Memory B cell (primary cell): ENCODE results near the gene PWP2.
"Not testable (repeated sequence)": the region's sequence is repeated elsewhere in the genome, so short reads cannot be mapped to it uniquely, and the experiment has no call there.

Experiments used
- ATAC-seq: fragments of 150-1000 bp; cut with Tn5 transposase; 2 replicates; pipeline ENCODE4 v1.10.0; 2021; ENCODE audit warnings: low read depth, mild to moderate bottlenecking, moderate library complexity
- DNase-seq, 2 donors: peaks; one replicate each; pipeline ENCODE4 v3.0.0; 2022; ENCODE audit warnings: low spot score in 2 of 2
- H3K27ac Mint-ChIP-seq: one replicate; pipeline ENCODE4 v1.8.0; 2022; ENCODE audit warnings: mild to moderate bottlenecking, moderate library complexity, mixed read lengths
- H3K27me3 Mint-ChIP-seq: one replicate; pipeline ENCODE4 v1.8.0; 2022; ENCODE audit warnings: mixed read lengths
- H3K36me3 Mint-ChIP-seq: one replicate; pipeline ENCODE4 v1.8.0; 2022; ENCODE audit warnings: mild to moderate bottlenecking, mixed read lengths
- H3K4me1 Mint-ChIP-seq: one replicate; pipeline ENCODE4 v1.8.0; 2022; ENCODE audit warnings: mixed read lengths
- H3K4me3 Mint-ChIP-seq: one replicate; pipeline ENCODE4 v1.8.0; 2022; ENCODE audit warnings: mild to moderate bottlenecking, moderate library complexity, mixed read lengths
- H3K9me3 Mint-ChIP-seq: one replicate; pipeline ENCODE4 v1.8.0; 2022; ENCODE audit warnings: mixed read lengths

The PWP2 gene

DNA sequence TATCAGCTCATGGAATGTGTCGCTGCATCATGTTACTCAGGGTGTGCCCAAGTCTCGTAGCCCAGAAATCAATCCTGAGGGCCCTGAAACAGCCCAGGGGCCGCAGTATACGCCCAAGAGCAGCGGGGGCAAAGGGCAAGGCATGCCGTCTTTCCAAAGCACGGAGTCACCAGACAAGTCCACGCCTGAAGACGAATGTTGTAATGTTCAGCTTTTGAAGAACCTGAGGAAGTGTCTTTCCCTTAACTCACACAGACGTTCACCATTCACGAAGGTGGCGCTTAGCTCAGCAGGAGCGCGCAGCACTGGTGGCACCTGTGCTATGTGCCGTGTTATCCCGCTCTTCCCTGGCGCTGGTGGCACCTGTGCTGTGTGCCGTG lies 18.8 kb upstream of the PWP2 start:
- Mint-ChIP-seq H3K9me3 (no peaks in the 10 kb centered on the region), H3K27ac (peak overlapping the region; percentile 91), H3K27me3 (no peaks in the 10 kb centered on the region)

DNA sequence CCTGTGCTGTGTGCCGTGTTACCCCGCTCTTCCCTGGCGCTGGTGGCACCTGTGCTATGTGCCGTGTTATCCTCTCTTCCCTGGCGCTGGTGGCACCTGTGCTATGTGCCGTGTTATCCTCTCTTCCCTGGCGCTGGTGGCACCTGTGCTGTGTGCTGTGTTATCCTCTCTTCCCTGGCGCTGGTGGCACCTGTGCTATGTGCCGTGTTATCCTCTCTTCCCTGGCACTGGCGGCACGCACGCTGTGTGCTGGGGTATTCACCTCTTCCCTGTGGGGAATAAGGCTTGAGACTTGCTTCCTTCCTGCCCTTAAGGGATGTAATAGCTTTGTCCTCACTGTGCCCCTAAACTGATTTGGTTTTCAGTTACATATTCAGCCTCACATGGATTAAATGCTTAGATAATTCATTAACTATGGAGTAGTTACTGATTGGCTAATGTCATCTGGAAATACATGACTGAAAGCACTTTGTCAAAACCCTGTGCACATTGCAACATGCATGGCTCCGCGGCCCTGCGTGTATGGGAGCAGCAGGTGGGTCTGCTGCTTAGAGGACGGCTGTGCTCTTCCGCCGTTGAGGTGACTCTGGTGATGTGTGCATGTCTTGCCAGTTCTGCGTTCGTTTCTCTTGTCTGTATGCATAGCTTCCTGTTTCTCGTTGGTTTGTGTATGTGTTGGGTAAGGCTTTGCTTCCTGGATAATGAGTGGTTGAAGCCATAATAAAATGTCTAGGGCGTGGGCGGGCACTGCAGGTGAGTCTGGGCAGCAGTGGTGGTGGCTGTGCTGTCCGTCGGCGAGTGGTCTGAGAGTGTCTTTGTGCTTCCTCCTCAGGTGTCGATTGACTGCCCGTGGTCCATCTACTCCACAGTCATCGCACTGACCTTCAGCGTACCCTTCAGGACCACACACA lies 17.9 kb upstream of the PWP2 start:
- no peaks in the 10 kb centered on the region for H3K27me3 Mint-ChIP-seq
- peaks cover 29% of the 10 kb centered on the region for H3K36me3 Mint-ChIP-seq
- H3K4me3 Mint-ChIP-seq = peak overlapping the region; percentile 58
- peak overlapping the region; percentile 91 for H3K27ac Mint-ChIP-seq
- ATAC-seq (peak; percentile 82), DNase-seq (peak; percentile 32 to 42)
- H3K9me3 Mint-ChIP-seq = no peaks in the 10 kb centered on the region
- H3K4me1 Mint-ChIP-seq = peaks cover 30% of the 10 kb centered on the region

More for the DNA sequence above, 18.8 kb upstream of the PWP2 start:
- peaks cover 28% of the 10 kb centered on the region for H3K4me1 Mint-ChIP-seq
- ATAC-seq (no peak), DNase-seq (peak in 1 of 2 donors; percentile 8)
- peaks cover 29% of the 10 kb centered on the region for H3K36me3 Mint-ChIP-seq
- H3K4me3 Mint-ChIP-seq = no peak overlapping the region

DNA sequence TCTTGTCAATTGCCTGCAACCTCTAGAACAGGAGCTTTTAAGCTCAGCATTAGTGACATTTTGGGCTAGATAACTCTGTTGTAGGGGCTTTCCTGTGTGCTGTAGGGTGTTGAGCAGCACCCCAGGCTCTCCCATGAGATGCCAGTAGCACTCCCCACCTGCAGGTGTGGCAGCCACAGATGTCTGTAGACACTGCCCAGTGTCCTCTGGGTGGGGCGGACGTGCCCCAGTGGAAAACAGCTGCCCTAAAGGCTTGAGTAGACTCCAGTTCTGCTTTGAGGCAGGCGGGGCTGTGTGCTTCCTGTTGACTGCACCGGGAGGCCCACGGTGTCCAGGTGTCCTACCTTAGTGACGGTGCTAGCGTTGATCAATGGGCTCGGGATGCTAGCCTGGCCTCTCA lies 16.9 kb upstream of the PWP2 start:
- Mint-ChIP-seq H3K27ac (peak overlapping the region; percentile 91), H3K4me3 (peak overlapping the region; percentile 58), H3K27me3 (no peaks in the 10 kb centered on the region), H3K9me3 (no peaks in the 10 kb centered on the region), H3K36me3 (peaks cover 28% of the 10 kb centered on the region), H3K4me1 (peaks cover 30% of the 10 kb centered on the region)
- peak; percentile 35 to 43 for DNase-seq
- ATAC-seq = peak; percentile 78

GRCh38 chr21:44092211-44092610 lies 15.0 kb upstream of the PWP2 start:
- ATAC-seq = no peak
- DNase-seq = no peak
- Mint-ChIP-seq H3K9me3 (no peaks in the 10 kb centered on the region), H3K27ac (no peak overlapping the region), H3K4me3 (no peak overlapping the region), H3K36me3 (peaks cover 28% of the 10 kb centered on the region), H3K4me1 (peaks cover 30% of the 10 kb centered on the region), H3K27me3 (no peaks in the 10 kb centered on the region)

DNA sequence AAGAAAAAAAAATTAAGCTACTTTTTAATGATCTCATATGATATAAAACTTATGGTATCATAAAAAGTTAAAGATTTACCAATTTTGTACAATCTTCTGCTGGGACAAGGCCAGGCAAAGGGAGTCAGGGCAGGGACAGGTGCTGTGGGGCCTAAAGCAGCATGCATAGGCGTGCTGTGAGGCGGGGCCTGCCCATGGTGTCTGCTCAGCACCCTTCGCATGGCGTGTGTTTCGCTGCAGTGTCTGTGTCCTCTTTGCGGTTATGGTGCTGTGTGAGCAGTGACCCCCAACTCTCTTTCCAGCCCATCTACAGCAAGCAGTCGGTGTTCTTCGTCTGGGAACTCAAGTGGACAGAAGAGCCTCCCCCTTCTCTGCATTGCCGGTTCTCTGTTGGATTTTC lies 13.4 kb upstream of the PWP2 start:
- peak overlapping the region; percentile 45 for H3K27ac Mint-ChIP-seq
- ATAC-seq = no peak
- H3K4me1 Mint-ChIP-seq = peaks cover 28% of the 10 kb centered on the region
- H3K36me3 Mint-ChIP-seq = peaks cover 19% of the 10 kb centered on the region
- no peak overlapping the region for H3K4me3 Mint-ChIP-seq
- DNase-seq = no peak
- no peaks in the 10 kb centered on the region for H3K27me3 Mint-ChIP-seq
- H3K9me3 Mint-ChIP-seq = no peaks in the 10 kb centered on the region

DNA sequence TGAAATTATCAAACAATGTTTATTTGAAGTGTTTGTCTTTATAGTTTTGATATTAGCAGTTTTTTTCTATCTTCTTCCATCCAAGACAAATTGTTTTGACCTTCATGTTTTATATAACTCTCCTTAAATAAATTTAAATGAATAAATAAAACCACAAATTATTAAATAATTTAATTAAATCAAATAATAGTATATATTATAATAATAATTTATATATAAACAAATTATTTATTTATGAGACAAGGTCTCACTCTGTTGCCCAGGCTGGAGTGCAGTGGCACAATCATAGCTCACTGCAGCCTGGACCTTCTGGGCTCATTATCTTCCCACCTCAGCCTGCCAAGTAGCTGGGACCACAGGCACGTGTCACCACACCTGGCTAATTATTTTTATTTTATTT lies 12.4 kb upstream of the PWP2 start:
- ATAC-seq (no peak), DNase-seq (no peak)
- no peak overlapping the region for H3K27ac Mint-ChIP-seq
- peaks cover 11% of the 10 kb centered on the region for H3K36me3 Mint-ChIP-seq
- H3K4me1 Mint-ChIP-seq = peaks cover 17% of the 10 kb centered on the region
- no peak overlapping the region for H3K4me3 Mint-ChIP-seq
- no peaks in the 10 kb centered on the region for H3K27me3 Mint-ChIP-seq
- H3K9me3 Mint-ChIP-seq = no peaks in the 10 kb centered on the region

DNA sequence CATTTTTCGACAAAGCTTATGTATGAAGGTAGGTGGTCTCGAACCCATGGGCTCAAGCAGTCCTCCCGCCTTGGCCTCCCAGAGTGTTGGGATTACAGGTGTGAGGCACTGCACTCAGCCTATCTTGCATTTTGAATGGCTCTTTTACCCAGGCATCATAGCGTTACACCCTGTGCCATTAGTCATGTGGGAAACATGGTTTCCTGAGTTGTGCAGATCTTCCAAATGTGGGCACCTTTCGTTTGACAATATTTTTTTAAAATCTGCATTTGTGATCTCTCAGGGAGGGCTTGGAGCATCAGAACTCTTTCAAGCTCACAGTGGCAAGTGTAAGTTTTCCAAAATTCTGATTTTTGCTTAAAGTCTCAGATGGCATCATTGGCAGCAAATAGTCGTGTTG lies 8.7 kb upstream of the PWP2 start:
- not testable (repeated sequence) for ATAC-seq, DNase-seq, H3K36me3 Mint-ChIP-seq, H3K4me3 Mint-ChIP-seq, H3K27ac Mint-ChIP-seq, H3K9me3 Mint-ChIP-seq, H3K4me1 Mint-ChIP-seq, H3K27me3 Mint-ChIP-seq

DNA sequence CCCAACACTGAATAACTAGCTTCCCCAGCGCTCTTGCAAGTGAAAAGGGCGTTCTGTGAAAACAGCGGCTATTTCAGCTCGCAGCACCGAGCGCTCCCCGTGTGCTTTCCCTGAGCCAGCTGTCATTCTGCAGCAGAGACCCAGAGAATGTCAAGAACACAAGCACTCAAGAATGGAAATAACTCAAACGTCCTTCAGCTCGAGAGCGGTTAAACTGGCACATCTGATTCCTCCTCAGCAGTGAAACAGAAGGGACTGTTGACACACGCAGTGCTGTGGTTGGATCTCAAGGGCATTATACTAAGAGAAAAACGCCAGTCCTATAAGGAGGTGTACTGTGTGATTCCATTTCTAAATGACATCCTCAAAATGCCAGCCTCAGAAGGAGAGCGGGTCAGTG lies 8.2 kb upstream of the PWP2 start:
- not testable (repeated sequence) for H3K27ac Mint-ChIP-seq, H3K9me3 Mint-ChIP-seq, H3K27me3 Mint-ChIP-seq, H3K4me3 Mint-ChIP-seq, DNase-seq, ATAC-seq, H3K4me1 Mint-ChIP-seq, H3K36me3 Mint-ChIP-seq

GRCh38 chr21:44107589-44107988 lies 390 bp downstream of the PWP2 start:
- H3K27ac Mint-ChIP-seq, H3K4me3 Mint-ChIP-seq, H3K4me1 Mint-ChIP-seq, DNase-seq, H3K9me3 Mint-ChIP-seq, H3K36me3 Mint-ChIP-seq, H3K27me3 Mint-ChIP-seq: not testable (repeated sequence)
- peak; percentile 35 for ATAC-seq

DNA sequence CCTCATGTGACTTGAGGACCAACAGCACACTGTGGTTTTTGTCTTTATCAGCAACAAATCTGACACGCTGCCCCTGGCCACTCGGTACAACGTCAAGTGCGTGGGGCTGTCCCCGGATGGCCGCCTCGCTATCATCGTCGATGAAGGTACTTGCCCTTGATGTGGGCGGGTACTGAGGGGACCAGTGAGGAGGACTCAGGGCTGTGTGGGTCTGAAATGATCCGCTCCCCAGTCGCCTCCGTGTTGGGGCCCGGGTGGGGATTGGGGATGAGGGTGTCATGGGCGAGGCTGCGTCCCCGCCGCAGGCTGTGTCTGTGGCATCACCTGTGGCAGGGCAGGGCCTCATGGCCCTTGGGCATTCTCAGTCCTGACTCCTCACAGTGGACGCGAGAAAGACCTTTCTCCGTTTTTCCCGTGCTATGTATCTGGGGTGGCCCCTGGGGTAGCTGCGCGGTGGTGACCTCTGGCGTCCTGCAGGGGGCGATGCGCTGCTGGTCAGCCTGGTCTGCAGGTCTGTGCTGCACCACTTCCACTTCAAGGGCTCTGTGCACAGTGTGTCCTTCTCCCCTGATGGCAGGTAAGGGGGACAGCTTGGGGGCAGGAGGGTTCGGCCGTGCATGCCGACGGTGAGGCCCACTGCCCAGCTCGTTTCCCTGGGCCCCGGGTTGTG lies 6.6 kb downstream of the PWP2 start:
- H3K27ac Mint-ChIP-seq, H3K4me1 Mint-ChIP-seq, H3K4me3 Mint-ChIP-seq, H3K9me3 Mint-ChIP-seq, DNase-seq, H3K27me3 Mint-ChIP-seq, H3K36me3 Mint-ChIP-seq: not testable (repeated sequence)
- ATAC-seq = peak; percentile 44

GRCh38 chr21:44122131-44122530 lies 14.9 kb downstream of the PWP2 start:
- H3K36me3 Mint-ChIP-seq, H3K27me3 Mint-ChIP-seq, H3K9me3 Mint-ChIP-seq, H3K4me1 Mint-ChIP-seq, H3K4me3 Mint-ChIP-seq, ATAC-seq, H3K27ac Mint-ChIP-seq, DNase-seq: not testable (repeated sequence)

GRCh38 chr21:44127827-44128226 lies 20.6 kb downstream of the PWP2 start:
- ATAC-seq, H3K27ac Mint-ChIP-seq, H3K27me3 Mint-ChIP-seq, H3K36me3 Mint-ChIP-seq, H3K4me1 Mint-ChIP-seq, H3K4me3 Mint-ChIP-seq, H3K9me3 Mint-ChIP-seq, DNase-seq: not testable (repeated sequence)

DNA sequence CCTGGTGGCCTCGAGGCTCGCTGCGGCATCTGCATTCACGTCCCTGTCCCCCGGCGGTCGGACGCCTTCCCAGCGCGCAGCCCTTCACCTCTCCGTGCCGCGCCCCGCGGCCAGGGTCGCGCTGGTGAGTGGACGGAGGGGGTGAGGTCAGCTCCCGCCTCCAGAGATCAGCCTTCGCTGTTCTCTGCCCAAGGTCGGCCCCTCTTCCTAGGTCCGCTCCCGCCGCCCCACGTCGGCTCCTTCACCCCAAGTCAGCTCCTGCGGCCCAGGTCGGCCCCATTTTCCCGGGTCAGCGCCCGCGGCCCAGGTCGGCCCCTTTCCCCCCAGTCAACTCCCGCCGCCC lies 26.5 kb downstream of the PWP2 start:
- H3K4me3 Mint-ChIP-seq = peak overlapping the region; percentile 58
- H3K4me1 Mint-ChIP-seq, H3K27ac Mint-ChIP-seq, DNase-seq, H3K9me3 Mint-ChIP-seq, H3K36me3 Mint-ChIP-seq, ATAC-seq, H3K27me3 Mint-ChIP-seq: not testable (repeated sequence)

DNA sequence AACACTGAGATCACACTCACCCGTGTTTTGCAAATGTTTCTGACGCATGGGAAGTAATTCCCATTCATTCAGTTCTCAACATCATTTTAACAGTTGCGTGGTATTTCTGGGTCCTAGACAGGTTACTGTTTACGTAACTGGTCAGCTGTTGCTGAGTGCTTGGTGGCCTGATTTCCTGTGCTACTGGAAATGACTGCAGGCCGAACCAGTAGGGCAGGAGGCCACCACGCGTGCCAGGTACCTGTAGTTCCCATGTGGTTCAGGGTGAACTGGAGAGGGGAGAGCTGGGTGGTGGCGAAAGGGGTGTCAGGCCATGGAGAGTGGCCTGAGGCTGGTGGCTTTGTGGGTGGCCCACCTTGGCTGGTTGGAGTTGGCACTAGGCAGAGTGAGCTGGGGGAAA lies 27.5 kb downstream of the PWP2 start:
- H3K27ac Mint-ChIP-seq, H3K4me3 Mint-ChIP-seq, H3K36me3 Mint-ChIP-seq, DNase-seq, H3K4me1 Mint-ChIP-seq, H3K9me3 Mint-ChIP-seq, ATAC-seq, H3K27me3 Mint-ChIP-seq: not testable (repeated sequence)

DNA sequence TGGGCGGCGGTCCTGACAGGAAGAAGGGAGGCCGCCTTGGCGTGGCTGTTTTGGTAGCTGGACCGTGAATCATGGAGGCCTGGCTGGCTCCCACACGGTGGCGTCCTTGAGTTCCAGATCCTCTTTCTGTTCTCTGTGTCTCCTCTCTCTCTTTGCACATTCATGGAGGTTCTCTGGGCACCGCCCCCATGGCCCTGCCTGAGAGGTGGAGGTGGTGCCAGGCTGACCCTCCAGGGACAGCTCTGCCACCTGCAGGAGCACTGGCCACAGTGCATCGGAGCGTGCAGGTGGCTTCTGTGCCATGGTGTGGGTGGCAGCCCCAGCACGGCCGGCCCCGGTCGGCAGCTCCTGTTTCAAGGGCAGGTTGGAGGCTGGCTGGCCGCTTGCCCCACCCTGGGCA lies 30.8 kb downstream of the PWP2 start:
- H3K9me3 Mint-ChIP-seq, H3K4me1 Mint-ChIP-seq, H3K36me3 Mint-ChIP-seq, DNase-seq, H3K27ac Mint-ChIP-seq, H3K27me3 Mint-ChIP-seq, H3K4me3 Mint-ChIP-seq: not testable (repeated sequence)
- ATAC-seq = peak; percentile 61
